ENCODE data around the gene ANK2. TPM values are rescaled to one million over a fixed set of nuclear protein-coding genes. Genes with fewer than 3 reads are reported as not detected.

Gene ANK2
- total and polyA plus RNA-seq, 4 donors, result 1.1 to 61.2 (median 12.5) TPM

DNA sequence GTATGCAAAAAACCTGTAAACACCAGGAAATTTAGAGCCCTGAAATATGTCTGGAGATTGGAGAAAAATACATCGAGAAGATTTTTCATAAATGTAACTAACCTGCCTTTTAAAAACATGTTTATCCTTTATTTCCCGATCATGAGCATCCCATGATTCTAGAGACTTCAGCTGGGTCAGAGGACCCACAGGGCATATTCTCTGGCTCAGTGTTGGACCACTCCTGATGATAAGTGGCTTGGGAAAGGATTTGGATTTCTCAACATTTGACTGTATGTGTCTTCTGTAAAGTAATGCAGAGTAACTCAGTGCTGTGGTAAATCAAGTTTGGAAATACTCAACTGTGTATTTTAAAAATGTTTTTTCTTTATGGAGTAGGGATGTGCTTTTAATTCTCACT, 40.0 kb upstream of the ANK2 start:
- no peaks in the 10 kb centered on the region for H3K27me3 ChIP-seq (ENCODE audit: control insufficient read depth in 3 of 3, insufficient read depth in 3 of 3, low read length in 2 of 3)
- no peak overlapping the region for H3K9ac ChIP-seq (ENCODE audit: insufficient read depth in 1 of 2, low read length in 2 of 2)
- WGBS, 2 donors, result 84 to 86% methylated on average over 2 of the region's 2 CpGs
- H3K4me1 ChIP-seq (ENCODE audit: control insufficient read depth in 5 of 5, insufficient read depth in 5 of 5, low read length in 5 of 5), result peaks cover 0 to 10% (median 0%) of the 10 kb centered on the region in 5 donors
- no peaks in the 10 kb centered on the region for H3K36me3 ChIP-seq (ENCODE audit: control insufficient read depth in 4 of 4, insufficient read depth in 4 of 4, low read length in 4 of 4)
- no peak overlapping the region for H3K4me3 ChIP-seq
- H3K9me3 ChIP-seq (ENCODE audit: control insufficient read depth in 4 of 4, insufficient read depth in 3 of 4, low read length in 3 of 4), result no peaks in the 10 kb centered on the region
- no peak overlapping the region for H3K27ac ChIP-seq (ENCODE audit: low read depth in 1 of 2, low read length in 1 of 2)
- DNase-seq (no peak), ATAC-seq (ENCODE audit: insufficient read depth, low FRiP score) (no peak)
- TF ChIP-seq, protein P1, sequence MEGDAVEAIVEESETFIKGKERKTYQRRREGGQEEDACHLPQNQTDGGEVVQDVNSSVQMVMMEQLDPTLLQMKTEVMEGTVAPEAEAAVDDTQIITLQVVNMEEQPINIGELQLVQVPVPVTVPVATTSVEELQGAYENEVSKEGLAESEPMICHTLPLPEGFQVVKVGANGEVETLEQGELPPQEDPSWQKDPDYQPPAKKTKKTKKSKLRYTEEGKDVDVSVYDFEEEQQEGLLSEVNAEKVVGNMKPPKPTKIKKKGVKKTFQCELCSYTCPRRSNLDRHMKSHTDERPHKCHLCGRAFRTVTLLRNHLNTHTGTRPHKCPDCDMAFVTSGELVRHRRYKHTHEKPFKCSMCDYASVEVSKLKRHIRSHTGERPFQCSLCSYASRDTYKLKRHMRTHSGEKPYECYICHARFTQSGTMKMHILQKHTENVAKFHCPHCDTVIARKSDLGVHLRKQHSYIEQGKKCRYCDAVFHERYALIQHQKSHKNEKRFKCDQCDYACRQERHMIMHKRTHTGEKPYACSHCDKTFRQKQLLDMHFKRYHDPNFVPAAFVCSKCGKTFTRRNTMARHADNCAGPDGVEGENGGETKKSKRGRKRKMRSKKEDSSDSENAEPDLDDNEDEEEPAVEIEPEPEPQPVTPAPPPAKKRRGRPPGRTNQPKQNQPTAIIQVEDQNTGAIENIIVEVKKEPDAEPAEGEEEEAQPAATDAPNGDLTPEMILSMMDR (IDR thresholded peaks at IDR 0.05; ENCODE audit: control extremely low read depth, extremely low read depth), result no peak

DNA sequence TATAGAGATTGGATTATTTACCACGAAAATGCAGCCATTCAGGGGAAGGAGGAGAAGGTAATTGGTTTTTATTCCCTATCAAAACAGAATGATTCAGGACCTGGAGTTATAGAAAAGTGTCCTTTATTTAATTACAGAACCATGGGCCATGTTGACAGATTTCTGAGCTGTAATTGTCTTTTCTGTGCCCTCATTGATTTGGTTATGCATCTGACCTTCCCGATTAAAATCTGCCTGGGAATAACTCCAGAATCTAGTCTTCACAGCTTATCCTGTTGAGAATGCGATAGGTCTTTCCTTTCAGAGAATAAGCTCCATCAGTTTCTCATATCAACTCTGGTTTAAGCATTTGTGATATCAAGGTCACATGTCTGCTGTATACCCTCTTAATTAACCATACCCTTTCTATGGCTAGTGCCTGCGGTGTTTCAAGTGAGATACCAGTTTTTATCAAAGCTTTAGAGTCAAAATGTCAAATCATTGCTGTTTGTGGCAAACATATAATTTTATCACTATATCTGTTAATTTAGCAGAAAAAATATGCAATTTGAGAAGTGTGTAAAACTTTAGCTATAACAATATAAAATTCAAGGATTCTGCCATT, 37.2 kb upstream of the ANK2 start:
- Histone ChIP-seq H3K4me3 (no peak overlapping the region), H3K9me3 (ENCODE audit: control insufficient read depth in 4 of 4, insufficient read depth in 3 of 4, low read length in 3 of 4) (no peaks in the 10 kb centered on the region), H3K27me3 (ENCODE audit: control insufficient read depth in 3 of 3, insufficient read depth in 3 of 3, low read length in 2 of 3) (no peaks in the 10 kb centered on the region), H3K27ac (ENCODE audit: low read depth in 1 of 2, low read length in 1 of 2) (no peak overlapping the region), H3K4me1 (ENCODE audit: control insufficient read depth in 5 of 5, insufficient read depth in 5 of 5, low read length in 5 of 5) (peaks cover 0 to 10% (median 0%) of the 10 kb centered on the region in 5 donors), H3K36me3 (ENCODE audit: control insufficient read depth in 4 of 4, insufficient read depth in 4 of 4, low read length in 4 of 4) (no peaks in the 10 kb centered on the region), H3K9ac (ENCODE audit: insufficient read depth in 1 of 2, low read length in 2 of 2) (no peak overlapping the region)
- no peak for DNase-seq
- 80% methylated on average over 4 of the region's 4 CpGs for WGBS, 2 donors
- TF ChIP-seq, protein P1 (IDR thresholded peaks at IDR 0.05; ENCODE audit: control extremely low read depth, extremely low read depth), result no peak
- no peak for ATAC-seq (ENCODE audit: insufficient read depth, low FRiP score)

DNA sequence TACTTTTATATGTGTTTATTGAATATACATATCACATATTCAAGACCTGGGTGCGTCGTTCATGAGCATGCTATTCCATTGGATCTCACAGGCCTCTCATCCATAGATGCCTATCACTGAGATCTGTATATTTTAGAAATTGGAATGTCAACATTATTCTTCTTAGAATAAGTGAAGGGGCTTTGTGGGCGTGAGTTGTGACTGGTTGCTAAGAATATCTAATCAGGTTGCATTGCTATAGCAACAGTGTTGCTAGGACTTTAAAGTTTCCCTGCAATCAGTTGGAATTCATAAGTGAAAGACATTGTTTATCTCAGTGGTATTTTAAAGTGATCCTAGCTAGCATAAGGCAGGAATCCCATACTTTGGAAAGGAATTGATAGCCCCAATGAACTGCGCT, 36.7 kb upstream of the ANK2 start:
- TF ChIP-seq, protein P1 (IDR thresholded peaks at IDR 0.05; ENCODE audit: control extremely low read depth, extremely low read depth), result no peak
- no peak for ATAC-seq (ENCODE audit: insufficient read depth, low FRiP score)
- 78 to 87% methylated on average over 4 of the region's 4 CpGs for WGBS, 2 donors
- peaks cover 0 to 10% (median 0%) of the 10 kb centered on the region in 5 donors for H3K4me1 ChIP-seq (ENCODE audit: control insufficient read depth in 5 of 5, insufficient read depth in 5 of 5, low read length in 5 of 5)
- no peaks in the 10 kb centered on the region for H3K9me3 ChIP-seq (ENCODE audit: control insufficient read depth in 4 of 4, insufficient read depth in 3 of 4, low read length in 3 of 4)
- H3K27ac ChIP-seq (ENCODE audit: low read depth in 1 of 2, low read length in 1 of 2), result no peak overlapping the region
- H3K9ac ChIP-seq (ENCODE audit: insufficient read depth in 1 of 2, low read length in 2 of 2), result no peak overlapping the region
- no peaks in the 10 kb centered on the region for H3K36me3 ChIP-seq (ENCODE audit: control insufficient read depth in 4 of 4, insufficient read depth in 4 of 4, low read length in 4 of 4)
- DNase-seq, result peak in 2 of 3 donors; percentile 18 to 20
- no peak overlapping the region for H3K4me3 ChIP-seq
- no peaks in the 10 kb centered on the region for H3K27me3 ChIP-seq (ENCODE audit: control insufficient read depth in 3 of 3, insufficient read depth in 3 of 3, low read length in 2 of 3)

DNA sequence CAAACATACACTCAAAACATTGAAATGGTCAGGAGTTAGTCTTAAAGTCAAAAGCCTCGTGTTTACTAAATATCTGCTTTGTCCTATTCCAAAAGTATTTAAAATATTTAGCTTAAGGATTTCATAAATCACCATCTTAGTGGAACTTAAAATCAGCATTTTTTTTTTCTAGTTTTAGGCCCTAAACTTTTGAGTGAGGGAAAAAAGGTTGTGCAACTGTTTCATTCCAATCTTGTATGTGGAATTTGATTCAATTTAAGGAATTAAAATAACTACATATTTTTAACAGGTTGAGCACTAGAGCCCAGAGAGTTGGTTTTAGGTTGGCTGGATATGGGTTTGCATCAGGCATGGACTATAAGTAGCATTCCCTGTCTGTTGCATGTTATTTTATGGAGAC, 35.7 kb upstream of the ANK2 start:
- TF ChIP-seq, protein P1 (IDR thresholded peaks at IDR 0.05; ENCODE audit: control extremely low read depth, extremely low read depth), result no peak
- H3K27me3 ChIP-seq (ENCODE audit: control insufficient read depth in 3 of 3, insufficient read depth in 3 of 3, low read length in 2 of 3), result no peaks in the 10 kb centered on the region
- 42 to 67% methylated on average over 1 of the region's 1 CpG for WGBS, 2 donors
- no peaks in the 10 kb centered on the region for H3K36me3 ChIP-seq (ENCODE audit: control insufficient read depth in 4 of 4, insufficient read depth in 4 of 4, low read length in 4 of 4)
- H3K4me3 ChIP-seq, result no peak overlapping the region
- no peaks in the 10 kb centered on the region for H3K9me3 ChIP-seq (ENCODE audit: control insufficient read depth in 4 of 4, insufficient read depth in 3 of 4, low read length in 3 of 4)
- DNase-seq, result peak in 1 of 3 donors; percentile 2
- ATAC-seq (ENCODE audit: insufficient read depth, low FRiP score), result no peak
- H3K27ac ChIP-seq (ENCODE audit: low read depth in 1 of 2, low read length in 1 of 2), result no peak overlapping the region
- peaks cover 0 to 10% (median 0%) of the 10 kb centered on the region in 5 donors for H3K4me1 ChIP-seq (ENCODE audit: control insufficient read depth in 5 of 5, insufficient read depth in 5 of 5, low read length in 5 of 5)
- no peak overlapping the region for H3K9ac ChIP-seq (ENCODE audit: insufficient read depth in 1 of 2, low read length in 2 of 2)
